ENCODE measurements around the gene NDUFS6.

The NDUFS6 gene

GRCh38 chr5:1818784-1819183 lies 17.6 kb downstream of the NDUFS6 start:
- DNase-seq = no peak

- DNase-seq = no peak
Observed at GRCh38 chr5:1819458-1819857, 18.3 kb downstream of the NDUFS6 start.

GRCh38 chr5:1820381-1820780 lies 19.2 kb downstream of the NDUFS6 start:
- DNase-seq = no peak

- DNase-seq = no peak
Observed at GRCh38 chr5:1820926-1821325, 19.7 kb downstream of the NDUFS6 start.

GRCh38 chr5:1821862-1822261 lies 20.7 kb downstream of the NDUFS6 start:
- DNase-seq = no peak

- no peak for DNase-seq
Observed at GRCh38 chr5:1823381-1824034, 22.3 kb downstream of the NDUFS6 start.

GRCh38 chr5:1824109-1824821 lies 23.1 kb downstream of the NDUFS6 start:
- no peak for DNase-seq

GRCh38 chr5:1824903-1825841 lies 24.0 kb downstream of the NDUFS6 start:
- no peak for DNase-seq

- no peak for DNase-seq
Observed at GRCh38 chr5:1826235-1826980, 25.2 kb downstream of the NDUFS6 start.

- DNase-seq = no peak
Observed at GRCh38 chr5:1827025-1827885, 26.0 kb downstream of the NDUFS6 start.

- DNase-seq = no peak
Observed at GRCh38 chr5:1827886-1828397, 26.7 kb downstream of the NDUFS6 start.

GRCh38 chr5:1830571-1831228 lies 29.5 kb downstream of the NDUFS6 start:
- no peak for DNase-seq

- DNase-seq = no peak
Observed at GRCh38 chr5:1831257-1831656, 30.1 kb downstream of the NDUFS6 start.

- no peak for DNase-seq
Observed at GRCh38 chr5:1831677-1832313, 30.6 kb downstream of the NDUFS6 start.

- DNase-seq = no peak
Observed at GRCh38 chr5:1832511-1833250, 31.5 kb downstream of the NDUFS6 start.

- no peak for DNase-seq
Observed at GRCh38 chr5:1833264-1834021, 32.2 kb downstream of the NDUFS6 start.

- DNase-seq = no peak
Observed at GRCh38 chr5:1834022-1834551, 32.9 kb downstream of the NDUFS6 start.

GRCh38 chr5:1834721-1835429 lies 33.7 kb downstream of the NDUFS6 start:
- DNase-seq = no peak

Measured in inflammatory macrophage treated with lipopolysaccharide for 4 hours (primary cell).